ENCODE results near the gene SLC39A11.

- TF ChIP-seq PPARA (CRISPR knock-in tag; IDR thresholded peaks at IDR 0.05; ENCODE audit: borderline replicate concordance) (no peak), OSR1 (CRISPR knock-in tag; IDR thresholded peaks at IDR 0.05) (no peak), ZNF565 (CRISPR knock-in tag; conservative IDR thresholded peaks at IDR 0.05; ENCODE audit: low read depth) (no peak), ZNF70 (CRISPR knock-in tag; IDR thresholded peaks at IDR 0.05) (no peak), ESRRG (CRISPR knock-in tag; IDR thresholded peaks at IDR 0.05) (no peak), BACH2 (CRISPR knock-in tag; IDR thresholded peaks at IDR 0.05; ENCODE audit: borderline replicate concordance) (no peak), TSHZ2 (CRISPR knock-in tag; IDR thresholded peaks at IDR 0.05) (no peak), ZFP30 (CRISPR knock-in tag; IDR thresholded peaks at IDR 0.05) (no peak), POU6F1 (CRISPR knock-in tag; IDR thresholded peaks at IDR 0.05; ENCODE audit: borderline replicate concordance, low read depth) (no peak), GLIS3 (CRISPR knock-in tag; IDR thresholded peaks at IDR 0.05) (no peak)
- TF ChIP-seq, protein P1, sequence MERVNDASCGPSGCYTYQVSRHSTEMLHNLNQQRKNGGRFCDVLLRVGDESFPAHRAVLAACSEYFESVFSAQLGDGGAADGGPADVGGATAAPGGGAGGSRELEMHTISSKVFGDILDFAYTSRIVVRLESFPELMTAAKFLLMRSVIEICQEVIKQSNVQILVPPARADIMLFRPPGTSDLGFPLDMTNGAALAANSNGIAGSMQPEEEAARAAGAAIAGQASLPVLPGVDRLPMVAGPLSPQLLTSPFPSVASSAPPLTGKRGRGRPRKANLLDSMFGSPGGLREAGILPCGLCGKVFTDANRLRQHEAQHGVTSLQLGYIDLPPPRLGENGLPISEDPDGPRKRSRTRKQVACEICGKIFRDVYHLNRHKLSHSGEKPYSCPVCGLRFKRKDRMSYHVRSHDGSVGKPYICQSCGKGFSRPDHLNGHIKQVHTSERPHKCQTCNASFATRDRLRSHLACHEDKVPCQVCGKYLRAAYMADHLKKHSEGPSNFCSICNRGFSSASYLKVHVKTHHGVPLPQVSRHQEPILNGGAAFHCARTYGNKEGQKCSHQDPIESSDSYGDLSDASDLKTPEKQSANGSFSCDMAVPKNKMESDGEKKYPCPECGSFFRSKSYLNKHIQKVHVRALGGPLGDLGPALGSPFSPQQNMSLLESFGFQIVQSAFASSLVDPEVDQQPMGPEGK (CRISPR knock-in tag; IDR thresholded peaks at IDR 0.05; ENCODE audit: borderline replicate concordance) = no peak
- TF ChIP-seq, protein P2, sequence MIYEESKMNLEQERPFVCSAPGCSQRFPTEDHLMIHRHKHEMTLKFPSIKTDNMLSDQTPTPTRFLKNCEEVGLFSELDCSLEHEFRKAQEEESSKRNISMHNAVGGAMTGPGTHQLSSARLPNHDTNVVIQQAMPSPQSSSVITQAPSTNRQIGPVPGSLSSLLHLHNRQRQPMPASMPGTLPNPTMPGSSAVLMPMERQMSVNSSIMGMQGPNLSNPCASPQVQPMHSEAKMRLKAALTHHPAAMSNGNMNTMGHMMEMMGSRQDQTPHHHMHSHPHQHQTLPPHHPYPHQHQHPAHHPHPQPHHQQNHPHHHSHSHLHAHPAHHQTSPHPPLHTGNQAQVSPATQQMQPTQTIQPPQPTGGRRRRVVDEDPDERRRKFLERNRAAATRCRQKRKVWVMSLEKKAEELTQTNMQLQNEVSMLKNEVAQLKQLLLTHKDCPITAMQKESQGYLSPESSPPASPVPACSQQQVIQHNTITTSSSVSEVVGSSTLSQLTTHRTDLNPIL (CRISPR knock-in tag; IDR thresholded peaks at IDR 0.05; ENCODE audit: low read depth) = no peak
Observed at GRCh38 chr17:72640415-72641165, 451.9 kb downstream of the SLC39A11 start.

Data from SK-N-SH treated with all-trans-retinoic acid at 6 μM for 48 hours (cell line).